Kidney (tissue), 14 donors: Measurements from ENCODE around the gene CADM4. TPM values are rescaled to one million over a fixed set of nuclear protein-coding genes. Genes with fewer than 3 reads are reported as not detected.
A peak's percentile ranks its signal among the peaks of the same experiment; 100 is the strongest.
"Not testable (repeated sequence)": the region's sequence is repeated elsewhere in the genome, so short reads cannot be mapped to it uniquely, and the experiment has no call there.

ENCODE experiments used
- DNase-seq, 5 donors: peaks; one replicate each; pipeline ENCODE4 v3.0.0-alpha.2; 2013 to 2020
- FAIRE-seq: peaks from 2 replicates; lab custom pipeline; 2012; peaks lifted over from hg19 to GRCh38; lab: Jason Lieb, UNC
- H3K27ac ChIP-seq, 2 donors: one replicate each; pipeline ENCODE4 v1.7.0; 2013; ENCODE audit warnings: low read depth in 2 of 2, low read length in 2 of 2, inconsistent platforms in 1 of 2
- H3K27me3 ChIP-seq: one replicate; pipeline ENCODE4 v1.7.1; 2013; ENCODE audit warnings: low read length, inconsistent platforms; ENCODE audit not compliant: control insufficient read depth, insufficient read depth
- H3K36me3 ChIP-seq, 3 donors: one replicate each; pipeline versions ENCODE4 v1.7.0 to v1.7.1; 2013; ENCODE audit warnings: low read length in 3 of 3, control low read depth in 1 of 3, inconsistent platforms in 1 of 3; ENCODE audit not compliant: insufficient read depth in 3 of 3, control insufficient read depth in 2 of 3
- H3K4me1 ChIP-seq, 3 donors: one replicate each; pipeline versions ENCODE4 v1.7.0 to v1.7.1; 2013; ENCODE audit warnings: low read length in 3 of 3, inconsistent platforms in 1 of 3, low read depth in 1 of 3; ENCODE audit not compliant: control insufficient read depth in 2 of 3, insufficient read depth in 2 of 3
- H3K4me3 ChIP-seq, 3 donors: one replicate each; pipeline versions ENCODE4 v1.7.0 to v1.8.1; 2013; ENCODE audit warnings: low read length in 3 of 3, control low read depth in 1 of 3, inconsistent platforms in 1 of 3
- H3K9ac ChIP-seq, 3 donors: one replicate each; pipeline versions ENCODE4 v1.7.0 to v1.7.1; 2013; ENCODE audit warnings: low read length in 3 of 3, control low read depth in 1 of 3, inconsistent platforms in 1 of 3
- H3K9me3 ChIP-seq, 3 donors: one replicate each; pipeline versions ENCODE4 v1.7.0 to v1.7.1; 2013; ENCODE audit warnings: low read length in 3 of 3, control low read depth in 1 of 3, inconsistent platforms in 1 of 3; ENCODE audit not compliant: control insufficient read depth in 2 of 3, insufficient read depth in 1 of 3
- intact Hi-C: fragments of 100-400 bp; cut with DNase I; formaldehyde crosslinking; loops from one replicate; pipeline ENCODE4 v1.11.1; 2022
- polyA plus RNA-seq: library from polyadenylated mRNA; stranded (reverse); fragments of 350-450 nt; fragmentation: Illumina TruSeq; extraction: RNeasy Lipid Tissue Mini Kit (QIAGEN cat#74804); gene quantifications from one replicate; pipeline ENCODE4 v1.2.3, GENCODE V29; 2014; ENCODE audit warnings: low read depth, low replicate concordance; ENCODE audit not compliant: insufficient read depth
- total RNA-seq: library from RNA; stranded (reverse); fragmentation: NEBNext Ultra II Directional; extraction: Animal tissue kit (Norgen Biotek cat#: 25700); gene quantifications from one replicate; pipeline ENCODE4 v1.2.1, GENCODE V29; 2021
- TF ChIP-seq, protein P1 (sequence below): IDR thresholded peaks from 3 replicates; pipeline ENCODE4 v1.5.1; 2012; ENCODE audit warnings: mild to moderate bottlenecking, moderate library complexity, borderline replicate concordance; ENCODE audit not compliant: insufficient read depth; ENCODE audit errors: extremely low read depth
- donor health status: control.
- donor health status: control.
- donor health status: control.
- donor health status: control.
- donor health status: control.
- donor health status: DM: yes; HTN: yes; CAD: no.
- donor health status: Normal renal cell carcinoma (clear cell type).

CADM4 gene
- total and polyA plus RNA-seq, 2 donors from 2014 or later, result 25.3 to 47.0 TPM

- H3K27ac ChIP-seq, result no peak overlapping the region
- no peaks in the 10 kb centered on the region for H3K9me3 ChIP-seq
- no peak for DNase-seq
- H3K4me1 ChIP-seq, result peaks cover 0 to 14% (median 4%) of the 10 kb centered on the region in 3 donors
- H3K9ac ChIP-seq, result peak overlapping the region in 1 of 3 donors; percentile 69
- no peaks in the 10 kb centered on the region for H3K36me3 ChIP-seq
- intact Hi-C loops, result no loop called here
- no peak for FAIRE-seq
- no peaks in the 10 kb centered on the region for H3K27me3 ChIP-seq
- TF ChIP-seq, protein P1, sequence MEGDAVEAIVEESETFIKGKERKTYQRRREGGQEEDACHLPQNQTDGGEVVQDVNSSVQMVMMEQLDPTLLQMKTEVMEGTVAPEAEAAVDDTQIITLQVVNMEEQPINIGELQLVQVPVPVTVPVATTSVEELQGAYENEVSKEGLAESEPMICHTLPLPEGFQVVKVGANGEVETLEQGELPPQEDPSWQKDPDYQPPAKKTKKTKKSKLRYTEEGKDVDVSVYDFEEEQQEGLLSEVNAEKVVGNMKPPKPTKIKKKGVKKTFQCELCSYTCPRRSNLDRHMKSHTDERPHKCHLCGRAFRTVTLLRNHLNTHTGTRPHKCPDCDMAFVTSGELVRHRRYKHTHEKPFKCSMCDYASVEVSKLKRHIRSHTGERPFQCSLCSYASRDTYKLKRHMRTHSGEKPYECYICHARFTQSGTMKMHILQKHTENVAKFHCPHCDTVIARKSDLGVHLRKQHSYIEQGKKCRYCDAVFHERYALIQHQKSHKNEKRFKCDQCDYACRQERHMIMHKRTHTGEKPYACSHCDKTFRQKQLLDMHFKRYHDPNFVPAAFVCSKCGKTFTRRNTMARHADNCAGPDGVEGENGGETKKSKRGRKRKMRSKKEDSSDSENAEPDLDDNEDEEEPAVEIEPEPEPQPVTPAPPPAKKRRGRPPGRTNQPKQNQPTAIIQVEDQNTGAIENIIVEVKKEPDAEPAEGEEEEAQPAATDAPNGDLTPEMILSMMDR, result no peak
- H3K4me3 ChIP-seq, result peak overlapping the region in 2 of 3 donors; percentile 59 to 68
Measured at GRCh38 chr19:43638214-43638994, 1.2 kb downstream of the CADM4 start.

DNA sequence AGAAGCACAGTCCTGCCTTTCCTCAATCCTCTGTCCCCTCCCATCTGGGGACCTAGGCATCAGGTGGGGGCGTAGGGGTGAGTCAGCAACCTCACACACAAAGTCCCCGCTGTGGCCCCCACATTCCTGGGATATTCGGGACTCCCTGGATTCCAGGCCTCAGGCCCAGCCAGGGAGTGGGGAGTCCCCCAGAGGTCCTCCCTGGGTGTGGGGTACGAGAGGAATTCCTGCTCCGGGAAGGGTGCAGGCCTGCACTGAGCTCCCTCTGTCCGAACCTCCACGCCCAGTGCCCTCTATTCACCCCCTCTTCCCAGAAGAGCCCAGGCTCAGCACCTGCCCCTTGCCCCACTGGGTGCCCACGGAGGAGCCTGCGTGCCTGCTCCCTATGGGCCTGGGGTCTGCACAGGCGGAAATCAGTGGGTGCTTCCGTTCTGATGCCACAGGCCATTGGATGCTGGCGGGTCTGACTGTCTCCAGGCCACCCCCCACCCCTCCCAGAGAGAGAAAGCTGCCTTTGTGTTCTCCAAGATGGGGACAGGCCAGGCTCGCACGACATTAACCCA lies 3.4 kb downstream of the CADM4 start:
- Histone ChIP-seq H3K4me1 (peaks cover 0 to 14% (median 4%) of the 10 kb centered on the region in 3 donors), H3K9me3 (no peaks in the 10 kb centered on the region), H3K36me3 (no peaks in the 10 kb centered on the region), H3K27me3 (no peaks in the 10 kb centered on the region), H3K27ac (peak overlapping the region in 1 of 2 donors; percentile 17), H3K9ac (no peak overlapping the region), H3K4me3 (no peak overlapping the region)
- TF ChIP-seq, protein P1, result no peak
- FAIRE-seq (no peak), DNase-seq (peak in 3 of 5 donors; percentile 26 to 66 (median 55))
- intact Hi-C loops, result no loop called here

- H3K36me3 ChIP-seq, H3K27me3 ChIP-seq, H3K9me3 ChIP-seq, FAIRE-seq, intact Hi-C loops: not testable (repeated sequence)
- Histone ChIP-seq H3K4me1 (peaks cover 0 to 14% (median 4%) of the 10 kb centered on the region in 3 donors), H3K4me3 (peak overlapping the region in 1 of 3 donors; percentile 6), H3K9ac (peak overlapping the region in 1 of 3 donors; percentile 58), H3K27ac (peak overlapping the region; percentile 17 to 57)
- DNase-seq, result peak in 1 of 5 donors; percentile 31
Measured at GRCh38 chr19:43635561-43635940, 4.1 kb downstream of the CADM4 start.

GRCh38 chr19:43634872-43635560 lies 4.6 kb downstream of the CADM4 start:
- FAIRE-seq (no peak), DNase-seq (peak in 4 of 5 donors; percentile 61 to 78 (median 71))
- intact Hi-C loops, result no loop called here
- H3K4me3 ChIP-seq, result peak overlapping the region; percentile 26 to 46 (median 39)
- H3K9me3 ChIP-seq, result no peaks in the 10 kb centered on the region
- TF ChIP-seq, protein P1, result no peak
- peak overlapping the region in 1 of 3 donors; percentile 58 for H3K9ac ChIP-seq
- no peaks in the 10 kb centered on the region for H3K36me3 ChIP-seq
- H3K27me3 ChIP-seq, result no peaks in the 10 kb centered on the region
- H3K27ac ChIP-seq, result peak overlapping the region; percentile 54 to 57
- H3K4me1 ChIP-seq, result peaks cover 0 to 8% (median 4%) of the 10 kb centered on the region in 3 donors
